A549 treated with Hydrocortisone at 1 μM for 4 hours (cell line): ENCODE results near the gene SCYGR6. TPM values are rescaled to one million over a fixed set of nuclear protein-coding genes. Genes with fewer than 3 reads are reported as not detected.

ENCODE experiments used
- total RNA-seq: library from RNA; stranded (reverse); fragments of 200-300 nt; extraction: Qiagen RNA extraction; gene quantifications from 5 replicates; pipeline ENCODE4 v1.2.3, GENCODE V29; 2022

SCYGR6 gene
- not detected in 5 replicates for total RNA-seq

GRCh38 chr2:227724394-227725039 lies at the start of gene SCYGR6:
Gene SCYGR6 (minus strand): TSS chr2:227724757. CDS start chr2:227724757, 0 bp downstream.

GRCh38 chr2:227745594-227745993 lies 21.0 kb upstream of the SCYGR6 start, which contains the start of gene SCYGR8:
Gene SCYGR8 (plus strand): TSS chr2:227745894. CDS start chr2:227745894, 0 bp downstream.

GRCh38 chr2:227728035-227728434 lies 3.5 kb upstream of the SCYGR6 start, which contains the start of gene SCYGR7:
Gene SCYGR7 (plus strand): TSS chr2:227728335. CDS start chr2:227728335, 0 bp downstream.

GRCh38 chr2:227717687-227718567 lies 6.6 kb downstream of the SCYGR6 start, which contains the start of gene SLC19A3:
Gene SLC19A3 (minus strand): TSS chr2:227718028. CDS start chr2:227702318, 15,710 bp downstream.

Other genes starting within 250 kb of the SCYGR6 start
- gene SCYGR2, start 125.9 kb downstream of the SCYGR6 start, total RNA-seq: not detected in 5 replicates
- gene SCYGR3, start 109.9 kb downstream of the SCYGR6 start, total RNA-seq: not detected in 5 replicates
- not detected in 5 replicates for gene SCYGR4, start 107.3 kb downstream of the SCYGR6 start, total RNA-seq
- gene SCYGR5, start 58.0 kb downstream of the SCYGR6 start, total RNA-seq: not detected in 5 replicates
- 2.1 to 2.6 TPM (median 2.4 TPM) in 5 replicates for gene SLC19A3, start 6.7 kb downstream of the SCYGR6 start, total RNA-seq
- gene SCYGR7, start 3.6 kb upstream of the SCYGR6 start, total RNA-seq: not detected in 5 replicates
- not detected in 5 replicates for gene SCYGR8, start 21.1 kb upstream of the SCYGR6 start, total RNA-seq
- gene CCL20, start 89.1 kb upstream of the SCYGR6 start, total RNA-seq: 3.4 to 7.8 TPM (median 6.1 TPM) in 5 replicates
- gene DAW1, start 146.9 kb upstream of the SCYGR6 start, total RNA-seq: 2.2 to 3.2 TPM (median 2.7 TPM) in 5 replicates